Gastrocnemius medialis (tissue), 4 donors: ENCODE data around the gene TUFM.

Source experiments
- POLR2A ChIP-seq, 2 donors: fragments of 450-650 bp; IDR thresholded peaks; one replicate each; pipeline ENCODE4 v1.6.1; 2017; ENCODE audit warnings: antibody characterized with exemption in 2 of 2, mild to moderate bottlenecking in 2 of 2, moderate library complexity in 2 of 2
- TF ChIP-seq, protein P1 (sequence below), 5 experiments: fragments of 450-650 bp in 3 of 5; fragments of 200-600 bp in 2 of 5; sonication (generic) in 2 of 5; IDR thresholded peaks in 4 of 5; conservative IDR thresholded peaks in 1 of 5; 1 replicate in 4 of 5; 2 replicates in 1 of 5; pipeline ENCODE4 v1.5.1; 2016 to 2019; ENCODE audit warnings: antibody characterized with exemption in 5 of 5, mild to moderate bottlenecking in 3 of 5, moderate library complexity in 3 of 5

DNA sequence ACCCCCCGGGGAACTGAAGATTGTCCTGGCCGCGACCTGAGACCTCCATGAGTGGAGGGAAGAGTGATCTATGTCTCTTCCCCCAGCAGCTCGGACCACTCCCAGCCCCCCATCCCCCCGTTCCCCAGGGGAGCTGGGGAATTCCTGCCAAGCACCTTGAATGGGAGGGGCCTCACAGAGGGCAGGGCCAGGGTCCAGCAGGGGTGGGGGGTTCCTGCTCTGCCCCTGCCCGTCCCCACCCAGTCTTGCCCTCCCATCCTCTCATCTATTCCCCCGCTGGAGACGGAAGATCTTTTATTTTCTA, 9.4 kb downstream of the TUFM start:
- TF ChIP-seq, protein P1, sequence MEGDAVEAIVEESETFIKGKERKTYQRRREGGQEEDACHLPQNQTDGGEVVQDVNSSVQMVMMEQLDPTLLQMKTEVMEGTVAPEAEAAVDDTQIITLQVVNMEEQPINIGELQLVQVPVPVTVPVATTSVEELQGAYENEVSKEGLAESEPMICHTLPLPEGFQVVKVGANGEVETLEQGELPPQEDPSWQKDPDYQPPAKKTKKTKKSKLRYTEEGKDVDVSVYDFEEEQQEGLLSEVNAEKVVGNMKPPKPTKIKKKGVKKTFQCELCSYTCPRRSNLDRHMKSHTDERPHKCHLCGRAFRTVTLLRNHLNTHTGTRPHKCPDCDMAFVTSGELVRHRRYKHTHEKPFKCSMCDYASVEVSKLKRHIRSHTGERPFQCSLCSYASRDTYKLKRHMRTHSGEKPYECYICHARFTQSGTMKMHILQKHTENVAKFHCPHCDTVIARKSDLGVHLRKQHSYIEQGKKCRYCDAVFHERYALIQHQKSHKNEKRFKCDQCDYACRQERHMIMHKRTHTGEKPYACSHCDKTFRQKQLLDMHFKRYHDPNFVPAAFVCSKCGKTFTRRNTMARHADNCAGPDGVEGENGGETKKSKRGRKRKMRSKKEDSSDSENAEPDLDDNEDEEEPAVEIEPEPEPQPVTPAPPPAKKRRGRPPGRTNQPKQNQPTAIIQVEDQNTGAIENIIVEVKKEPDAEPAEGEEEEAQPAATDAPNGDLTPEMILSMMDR (IDR thresholded peaks at IDR 0.05 in 4 of 5, conservative IDR thresholded peaks at IDR 0.05 in 1 of 5) = no peak
- no peak for TF ChIP-seq POLR2A (IDR thresholded peaks at IDR 0.05)
